HepG2 (cell line): ENCODE results near the gene PBX1. TPM values are rescaled to one million over a fixed set of nuclear protein-coding genes. Genes with fewer than 3 reads are reported as not detected.
A peak's percentile ranks its signal among the peaks of the same experiment; 100 is the strongest.

Experiments
- ATAC-seq: fragments of 200-7000 bp; cut with Tn5 transposase; 3 replicates; pipeline ENCODE4 v1.9.1; 2020; ENCODE audit warnings: mild to moderate bottlenecking, moderate library complexity
- BruUV-seq: library from RNA; stranded (reverse); fragments of 400-500 nt; replicated peaks from 2 replicates; lab custom pipeline; 2021; lab: Mats Ljungman, UMichigan
- CTCF ChIA-PET: fragments of 300-600 bp; formaldehyde crosslinking; extraction: SDS; loops from one replicate; lab custom pipeline; 2021; ENCODE audit warnings: low total read pairs, inconsistent platforms, low intra/inter-chr PET ratio; lab: Yijun Ruan, JAX
- POLR2A ChIA-PET: fragments of 350-600 bp; sonication (Branson Sonifier 250); formaldehyde crosslinking; loops from one replicate; lab custom pipeline; 2020; ENCODE audit warnings: antibody characterized with exemption, inconsistent platforms; lab: Yijun Ruan, JAX
- DNase-seq: peaks from one replicate; pipeline ENCODE4 v3.0.0-alpha.2; 2015; ENCODE audit warnings: low spot score
- FAIRE-seq: peaks from 3 replicates; lab custom pipeline; 2011; peaks lifted over from hg19 to GRCh38; lab: Jason Lieb, UNC
- H2AFZ ChIP-seq: one replicate; pipeline ENCODE4 v1.6.1; 2011; ENCODE audit warnings: low read length, inconsistent platforms
- H3K27ac ChIP-seq: fragments of 300-600 bp; 3 replicates; pipeline ENCODE4 v1.8.0; 2011; ENCODE audit warnings: mixed run types, mild to moderate bottlenecking, mixed read lengths, low read length, inconsistent platforms; ENCODE audit not compliant: insufficient read depth; ENCODE audit errors: extremely low read length
- H3K27me3 ChIP-seq, 2 experiments: fragments of 200-600 bp in 1 of 2; 2 replicates in 1 of 2; 3 replicates in 1 of 2; pipeline versions ENCODE4 v1.6.0 to v1.8.0; 2011; ENCODE audit warnings: low read length in 2 of 2, mild to moderate bottlenecking in 2 of 2, moderate library complexity in 2 of 2, inconsistent platforms in 1 of 2; ENCODE audit not compliant: insufficient read depth in 2 of 2, control insufficient read depth in 1 of 2
- H3K36me3 ChIP-seq, 2 experiments: fragments of 200-600 bp in 1 of 2; replicated peaks in 1 of 2; 2 replicates in 1 of 2; 3 replicates in 1 of 2; pipeline versions ENCODE4 v1.5.1 to v1.8.0; 2011; ENCODE audit warnings: low read length in 2 of 2, inconsistent platforms in 1 of 2; ENCODE audit not compliant: insufficient read depth in 2 of 2, control insufficient read depth in 1 of 2
- H3K4me1 ChIP-seq: 2 replicates; pipeline ENCODE4 v1.5.1; 2012; ENCODE audit warnings: low read length, inconsistent platforms; ENCODE audit not compliant: insufficient read depth
- H3K4me2 ChIP-seq: 2 replicates; pipeline ENCODE4 v1.6.0; 2011; ENCODE audit warnings: low read depth, low read length, inconsistent platforms
- H3K4me3 ChIP-seq, 3 experiments: fragments of 200-600 bp in 1 of 3; sonication (generic), shearing (Covaris generic) in 1 of 3; replicated peaks in 1 of 3; 2 replicates each; pipeline ENCODE4 v1.5.1; 2011 to 2016; ENCODE audit warnings: low read length in 3 of 3, inconsistent platforms in 2 of 3, low read depth in 2 of 3, mild to moderate bottlenecking in 2 of 3, control low read depth in 1 of 3, mixed read lengths in 1 of 3; ENCODE audit not compliant: insufficient read depth in 1 of 3
- H3K79me2 ChIP-seq: one replicate; pipeline ENCODE4 v1.6.1; 2011; ENCODE audit warnings: low read length, inconsistent platforms; ENCODE audit not compliant: insufficient read depth
- H3K9ac ChIP-seq: 2 replicates; pipeline ENCODE4 v1.6.0; 2011; ENCODE audit warnings: mild to moderate bottlenecking, low read depth, low read length, inconsistent platforms; ENCODE audit not compliant: insufficient read depth
- H3K9me3 ChIP-seq: 2 replicates; pipeline ENCODE4 v1.5.1; 2012; ENCODE audit warnings: mild to moderate bottlenecking, low read length
- H4K20me1 ChIP-seq: 2 replicates; pipeline ENCODE4 v1.6.0; 2011; ENCODE audit warnings: inconsistent platforms, mild to moderate bottlenecking, low read length, moderate library complexity; ENCODE audit not compliant: insufficient read depth
- E2F2 ChIP-seq: sonication (generic); formaldehyde crosslinking; IDR thresholded peaks from 2 replicates; pipeline ENCODE4 v1.4.0; 2020; ENCODE audit warnings: missing genetic modification reagents, borderline replicate concordance
- FLYWCH1 ChIP-seq: sonication (generic); formaldehyde crosslinking; IDR thresholded peaks from 2 replicates; pipeline ENCODE4 v1.8.1; 2023; ENCODE audit warnings: mild to moderate bottlenecking, missing genetic modification reagents
- KLF9 ChIP-seq: IDR thresholded peaks from 2 replicates; pipeline ENCODE4 v1.6.1; 2016; ENCODE audit warnings: low read depth
- MAFF ChIP-seq: IDR thresholded peaks from 2 replicates; pipeline ENCODE4 v1.6.1; 2011; ENCODE audit warnings: low read depth, low read length, improper control_type of control experiment
- MAFK ChIP-seq, 2 experiments: IDR thresholded peaks in 1 of 2; conservative IDR thresholded peaks in 1 of 2; 2 replicates each; pipeline ENCODE4 v1.6.1; 2011; ENCODE audit warnings: improper control_type of control experiment in 2 of 2, low read length in 2 of 2
- NFRKB ChIP-seq: fragments of 450-650 bp; IDR thresholded peaks from 2 replicates; pipeline ENCODE4 v1.6.1; 2017
- RBFOX2 ChIP-seq: fragments of 200-400 bp; formaldehyde crosslinking; IDR thresholded peaks from 2 replicates; pipeline ENCODE4 v1.6.1; 2017; ENCODE audit warnings: low read depth, mild to moderate bottlenecking, low read length
- ZNF234 ChIP-seq: sonication (generic); formaldehyde crosslinking; conservative IDR thresholded peaks from 2 replicates; pipeline ENCODE4 v1.5.1; 2020; ENCODE audit warnings: mild to moderate bottlenecking, missing genetic modification reagents
- ZNF484 ChIP-seq: sonication (generic); formaldehyde crosslinking; IDR thresholded peaks from 2 replicates; pipeline ENCODE4 v1.5.1; 2020; ENCODE audit warnings: mild to moderate bottlenecking, low read depth, missing genetic modification reagents, borderline replicate concordance
- ZNF644 ChIP-seq: IDR thresholded peaks from 2 replicates; pipeline ENCODE4 v1.6.1; 2016; ENCODE audit warnings: low read depth
- ZNF660 ChIP-seq: sonication (generic); formaldehyde crosslinking; IDR thresholded peaks from 2 replicates; pipeline ENCODE4 v1.5.1; 2020; ENCODE audit warnings: mild to moderate bottlenecking, low read depth, missing genetic modification reagents, borderline replicate concordance
- ZNF737 ChIP-seq: sonication (generic); formaldehyde crosslinking; IDR thresholded peaks from 2 replicates; pipeline ENCODE4 v1.5.0; 2020; ENCODE audit warnings: missing genetic modification reagents, mild to moderate bottlenecking, borderline replicate concordance
- WGBS: methylation state at CpG from one replicate; pipeline ENCODE4 v1.1.6; 2017; ENCODE audit warnings: low lambda C conversion rate; 5-methylcytosine and 5-hydroxymethylcytosine counted together
- in situ Hi-C: cut with HindIII; loops from 2 replicates; pipeline ENCODE4 v1.10.0; 2017; ENCODE audit warnings: low pct_unique_long_range_greater_than_20kb; ENCODE audit not compliant: extremely low pct_ligation_motif_present
- intact Hi-C: fragments of 100-400 bp; cut with micrococcal nuclease; formaldehyde crosslinking; loops from one replicate; pipeline ENCODE4 v1.10.0; 2022; ENCODE audit not compliant: unreplicated experiment
- polyA plus RNA-seq, 8 experiments: library from polyadenylated mRNA; depleted of rRNA in 3 of 8; stranded (reverse) in 7 of 8; unstranded in 1 of 8; fragments of >200 nt; fragmentation: Illumina TruSeq in 4 of 8; extraction: Trizol in 4 of 8; gene quantifications; 2 replicates each; pipeline versions ENCODE4 v1.2.1 to v1.2.3, GENCODE V29; 2011 to 2016; ENCODE audit warnings: low read depth in 4 of 8, missing spikeins in 1 of 8, mixed read lengths in 1 of 8; ENCODE audit not compliant: insufficient read depth in 1 of 8
- total RNA-seq, 5 experiments: library from RNA; depleted of rRNA; stranded (reverse); fragments of >200 nt; fragmentation: Illumina TruSeq; extraction: Trizol; gene quantifications; 2 replicates each; pipeline ENCODE4 v1.2.3, GENCODE V29; 2016; ENCODE audit warnings: low read depth in 1 of 5
- TF ChIP-seq, protein P1 (sequence below): sonication (generic); formaldehyde crosslinking; conservative IDR thresholded peaks from 2 replicates; pipeline ENCODE4 v1.8.0; 2022; ENCODE audit warnings: low read depth, missing genetic modification reagents
- TF ChIP-seq, protein P2 (sequence below): sonication (generic); formaldehyde crosslinking; IDR thresholded peaks from 2 replicates; pipeline ENCODE4 v1.4.0; 2020; ENCODE audit warnings: mild to moderate bottlenecking, missing genetic modification reagents

The PBX1 gene
- total and polyA plus RNA-seq, 2 of the 13 experiments (the other 11 are each of a cell fraction or from before 2014, with no cell fraction given): 0.24 TPM; not detected in 1

DNA sequence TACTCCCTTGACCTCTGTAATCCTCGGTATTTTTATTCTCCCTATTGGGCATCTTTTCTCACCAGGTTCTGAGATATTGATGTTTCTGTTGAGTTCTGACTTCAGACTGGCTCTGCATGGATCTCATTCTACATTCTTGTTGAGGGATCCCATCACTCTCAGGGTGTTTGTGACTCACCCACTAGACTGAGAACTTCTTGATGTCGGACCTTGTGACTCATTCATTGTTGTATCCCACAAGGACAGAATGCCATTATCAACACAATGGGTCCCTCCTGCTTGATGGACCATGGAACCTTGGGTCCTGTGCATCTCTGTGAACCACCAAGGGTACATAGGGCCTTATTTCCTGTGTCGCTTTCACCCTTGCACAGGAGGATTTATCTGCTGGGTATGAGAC lies 174.1 kb downstream of the PBX1 start:
- TF ChIP-seq ZNF737 (CRISPR knock-in tag) (no peak), ZNF644 (CRISPR knock-in tag) (no peak), NFRKB (no peak), RBFOX2 (no peak), FLYWCH1 (no peak), E2F2 (no peak), ZNF660 (no peak), ZNF234 (CRISPR knock-in tag) (no peak)
- DNase-seq: no peak
- Histone ChIP-seq H3K27me3 (no peaks in the 10 kb centered on the region; a peak in 1 of 5 replicates), H3K4me1 (no peaks in the 10 kb centered on the region), H3K9ac (no peak overlapping the region), H3K27ac (no peak overlapping the region), H4K20me1 (no peaks in the 10 kb centered on the region), H3K4me3 (no peak overlapping the region), H2AFZ (no peak overlapping the region), H3K79me2 (no peaks in the 10 kb centered on the region), H3K9me3 (no peaks in the 10 kb centered on the region), H3K4me2 (no peak overlapping the region), H3K36me3 (no peaks in the 10 kb centered on the region)
- BruUV-seq: no TSS peak
- FAIRE-seq: no peak
- intact Hi-C loops (no loop called here), in situ Hi-C loops (no loop called here)
- no peak for ATAC-seq
- ChIA-PET CTCF (no interaction called here), POLR2A (no interaction called here)
- 31% methylated on average over 3 of the region's 3 CpGs for WGBS

GRCh38 chr1:164733734-164734133 lies 174.8 kb downstream of the PBX1 start:
- no peak for DNase-seq
- H3K27me3 ChIP-seq: no peaks in the 10 kb centered on the region; a peak in 1 of 5 replicates
- H3K4me2 ChIP-seq: no peak overlapping the region
- TF ChIP-seq MAFF (peak; percentile 91), KLF9 (CRISPR knock-in tag) (no peak), ZNF484 (CRISPR knock-in tag) (no peak), MAFK (conservative IDR thresholded peaks at IDR 0.05 in 1 of 2, IDR thresholded peaks at IDR 0.05 in 1 of 2; ENCODE audit: low read length in 2 of 2) (peak; percentile 85 to 94)
- TF ChIP-seq, protein P1, sequence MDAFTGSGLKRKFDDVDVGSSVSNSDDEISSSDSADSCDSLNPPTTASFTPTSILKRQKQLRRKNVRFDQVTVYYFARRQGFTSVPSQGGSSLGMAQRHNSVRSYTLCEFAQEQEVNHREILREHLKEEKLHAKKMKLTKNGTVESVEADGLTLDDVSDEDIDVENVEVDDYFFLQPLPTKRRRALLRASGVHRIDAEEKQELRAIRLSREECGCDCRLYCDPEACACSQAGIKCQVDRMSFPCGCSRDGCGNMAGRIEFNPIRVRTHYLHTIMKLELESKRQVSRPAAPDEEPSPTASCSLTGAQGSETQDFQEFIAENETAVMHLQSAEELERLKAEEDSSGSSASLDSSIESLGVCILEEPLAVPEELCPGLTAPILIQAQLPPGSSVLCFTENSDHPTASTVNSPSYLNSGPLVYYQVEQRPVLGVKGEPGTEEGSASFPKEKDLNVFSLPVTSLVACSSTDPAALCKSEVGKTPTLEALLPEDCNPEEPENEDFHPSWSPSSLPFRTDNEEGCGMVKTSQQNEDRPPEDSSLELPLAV (CRISPR knock-in tag): no peak
- TF ChIP-seq, protein P2, sequence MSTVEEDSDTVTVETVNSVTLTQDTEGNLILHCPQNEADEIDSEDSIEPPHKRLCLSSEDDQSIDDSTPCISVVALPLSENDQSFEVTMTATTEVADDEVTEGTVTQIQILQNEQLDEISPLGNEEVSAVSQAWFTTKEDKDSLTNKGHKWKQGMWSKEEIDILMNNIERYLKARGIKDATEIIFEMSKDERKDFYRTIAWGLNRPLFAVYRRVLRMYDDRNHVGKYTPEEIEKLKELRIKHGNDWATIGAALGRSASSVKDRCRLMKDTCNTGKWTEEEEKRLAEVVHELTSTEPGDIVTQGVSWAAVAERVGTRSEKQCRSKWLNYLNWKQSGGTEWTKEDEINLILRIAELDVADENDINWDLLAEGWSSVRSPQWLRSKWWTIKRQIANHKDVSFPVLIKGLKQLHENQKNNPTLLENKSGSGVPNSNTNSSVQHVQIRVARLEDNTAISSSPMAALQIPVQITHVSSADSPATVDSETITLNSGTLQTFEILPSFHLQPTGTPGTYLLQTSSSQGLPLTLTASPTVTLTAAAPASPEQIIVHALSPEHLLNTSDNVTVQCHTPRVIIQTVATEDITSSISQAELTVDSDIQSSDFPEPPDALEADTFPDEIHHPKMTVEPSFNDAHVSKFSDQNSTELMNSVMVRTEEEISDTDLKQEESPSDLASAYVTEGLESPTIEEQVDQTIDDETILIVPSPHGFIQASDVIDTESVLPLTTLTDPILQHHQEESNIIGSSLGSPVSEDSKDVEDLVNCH (CRISPR knock-in tag): no peak
- TF ChIP-seq, all 625 proteins: peak for 2
- Histone ChIP-seq H3K4me1 (no peaks in the 10 kb centered on the region), H3K9ac (no peak overlapping the region), H3K4me3 (no peak overlapping the region), H2AFZ (no peak overlapping the region), H4K20me1 (no peaks in the 10 kb centered on the region), H3K36me3 (no peaks in the 10 kb centered on the region), H3K9me3 (no peaks in the 10 kb centered on the region), H3K27ac (no peak overlapping the region), H3K79me2 (no peaks in the 10 kb centered on the region)
- ChIA-PET CTCF (no interaction called here), POLR2A (no interaction called here)
- FAIRE-seq: no peak
- intact Hi-C loops: no loop called here
- BruUV-seq: no TSS peak
- in situ Hi-C loops: no loop called here
- 69% methylated on average over 4 of the region's 4 CpGs for WGBS
- no peak for ATAC-seq
